ENCODE data around the gene DPYSL5.

- TF ChIP-seq, protein P1, sequence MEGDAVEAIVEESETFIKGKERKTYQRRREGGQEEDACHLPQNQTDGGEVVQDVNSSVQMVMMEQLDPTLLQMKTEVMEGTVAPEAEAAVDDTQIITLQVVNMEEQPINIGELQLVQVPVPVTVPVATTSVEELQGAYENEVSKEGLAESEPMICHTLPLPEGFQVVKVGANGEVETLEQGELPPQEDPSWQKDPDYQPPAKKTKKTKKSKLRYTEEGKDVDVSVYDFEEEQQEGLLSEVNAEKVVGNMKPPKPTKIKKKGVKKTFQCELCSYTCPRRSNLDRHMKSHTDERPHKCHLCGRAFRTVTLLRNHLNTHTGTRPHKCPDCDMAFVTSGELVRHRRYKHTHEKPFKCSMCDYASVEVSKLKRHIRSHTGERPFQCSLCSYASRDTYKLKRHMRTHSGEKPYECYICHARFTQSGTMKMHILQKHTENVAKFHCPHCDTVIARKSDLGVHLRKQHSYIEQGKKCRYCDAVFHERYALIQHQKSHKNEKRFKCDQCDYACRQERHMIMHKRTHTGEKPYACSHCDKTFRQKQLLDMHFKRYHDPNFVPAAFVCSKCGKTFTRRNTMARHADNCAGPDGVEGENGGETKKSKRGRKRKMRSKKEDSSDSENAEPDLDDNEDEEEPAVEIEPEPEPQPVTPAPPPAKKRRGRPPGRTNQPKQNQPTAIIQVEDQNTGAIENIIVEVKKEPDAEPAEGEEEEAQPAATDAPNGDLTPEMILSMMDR (IDR thresholded peaks at IDR 0.05), result no peak
- no peak for TF ChIP-seq POLR2AphosphoS5 (IDR thresholded peaks at IDR 0.05)
- no peak for TF ChIP-seq EP300 (IDR thresholded peaks at IDR 0.05)
- TF ChIP-seq POLR2A (IDR thresholded peaks at IDR 0.05), result no peak
These were observed 46.1 kb upstream of the DPYSL5 start for GRCh38 chr2:26801796-26802195.
